ENCODE data around the gene PDE4B.

GRCh38 chr1:66013371-66013770, 220.7 kb downstream of the PDE4B start:
- no peak for TF ChIP-seq EZH2phosphoT487 (IDR thresholded peaks at IDR 0.05; ENCODE audit: borderline replicate concordance, low read length)
- TF ChIP-seq CTCF (conservative IDR thresholded peaks at IDR 0.05; ENCODE audit: low read depth, low read length), result no peak

Data from PC-3 (cell line).